SJSA1 (cell line): Measurements from ENCODE around the gene ROBO1. TPM values are rescaled to one million over a fixed set of nuclear protein-coding genes. Genes with fewer than 3 reads are reported as not detected.
A peak's percentile ranks its signal among the peaks of the same experiment; 100 is the strongest.
"Not testable (repeated sequence)": the region's sequence is repeated elsewhere in the genome, so short reads cannot be mapped to it uniquely, and the experiment has no call there.

ENCODE experiments used
- DNase-seq, 2 experiments: peaks; one replicate each; pipeline ENCODE4 v3.0.0-alpha.2; 2015 to 2020; ENCODE audit warnings: low spot score in 2 of 2, low read depth in 1 of 2
- H3K27ac ChIP-seq: fragments of 250-450 bp; sonication (Bioruptor Pico); 2 replicates; pipeline ENCODE4 v1.5.1; 2020; ENCODE audit warnings: mild to moderate bottlenecking, moderate library complexity
- H3K27me3 ChIP-seq: fragments of 250-450 bp; sonication (Bioruptor Pico); replicated peaks from 2 replicates; pipeline ENCODE4 v1.5.1; 2020; ENCODE audit warnings: mild to moderate bottlenecking, moderate library complexity
- H3K36me3 ChIP-seq: fragments of 250-450 bp; sonication (Bioruptor Pico); 2 replicates; pipeline ENCODE4 v1.5.1; 2020; ENCODE audit warnings: mild to moderate bottlenecking
- H3K4me1 ChIP-seq: fragments of 250-450 bp; sonication (Bioruptor Pico); replicated peaks from 2 replicates; pipeline ENCODE4 v1.6.1; 2021; ENCODE audit warnings: mild to moderate bottlenecking
- H3K4me3 ChIP-seq: fragments of 250-450 bp; sonication (Bioruptor Pico); 2 replicates; pipeline ENCODE4 v1.5.1; 2020; ENCODE audit warnings: mild to moderate bottlenecking
- H3K9me3 ChIP-seq: fragments of 250-450 bp; sonication (Bioruptor Pico); replicated peaks from 2 replicates; pipeline ENCODE4 v1.5.1; 2020; ENCODE audit warnings: mild to moderate bottlenecking
- total RNA-seq: library from RNA; depleted of rRNA; stranded (reverse); fragments of >200 nt; shearing (Covaris generic); gene quantifications from 2 replicates; pipeline ENCODE4 v1.2.3, GENCODE V29; 2014

The ROBO1 gene
- total RNA-seq, 1 experiment from 2014 or later, result 38.9 TPM

DNA sequence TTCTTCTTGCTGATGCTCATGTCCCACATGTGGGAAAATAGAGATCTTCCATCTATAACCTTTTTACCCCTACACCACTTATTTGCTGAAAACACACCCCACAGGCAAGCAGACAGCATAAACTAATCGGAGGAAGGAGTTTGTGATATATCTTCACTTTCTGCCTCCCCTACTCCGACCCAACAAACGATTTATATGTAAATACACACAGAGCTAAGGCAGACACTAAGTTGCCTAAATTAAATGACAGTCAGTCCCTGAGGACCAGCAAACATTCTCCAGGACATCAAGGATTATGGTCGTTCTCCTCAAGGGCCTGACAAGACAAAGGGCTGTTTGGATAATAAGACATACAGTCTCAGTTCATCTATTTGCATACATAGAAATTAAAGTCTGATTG, 552.5 kb downstream of the ROBO1 start:
- H3K27me3 ChIP-seq, result no peaks in the 10 kb centered on the region
- H3K27ac ChIP-seq, result no peak overlapping the region
- H3K9me3 ChIP-seq, result no peaks in the 10 kb centered on the region
- H3K4me1 ChIP-seq, result no peaks in the 10 kb centered on the region
- no peaks in the 10 kb centered on the region for H3K36me3 ChIP-seq
- no peak overlapping the region for H3K4me3 ChIP-seq
- no peak for DNase-seq

DNA sequence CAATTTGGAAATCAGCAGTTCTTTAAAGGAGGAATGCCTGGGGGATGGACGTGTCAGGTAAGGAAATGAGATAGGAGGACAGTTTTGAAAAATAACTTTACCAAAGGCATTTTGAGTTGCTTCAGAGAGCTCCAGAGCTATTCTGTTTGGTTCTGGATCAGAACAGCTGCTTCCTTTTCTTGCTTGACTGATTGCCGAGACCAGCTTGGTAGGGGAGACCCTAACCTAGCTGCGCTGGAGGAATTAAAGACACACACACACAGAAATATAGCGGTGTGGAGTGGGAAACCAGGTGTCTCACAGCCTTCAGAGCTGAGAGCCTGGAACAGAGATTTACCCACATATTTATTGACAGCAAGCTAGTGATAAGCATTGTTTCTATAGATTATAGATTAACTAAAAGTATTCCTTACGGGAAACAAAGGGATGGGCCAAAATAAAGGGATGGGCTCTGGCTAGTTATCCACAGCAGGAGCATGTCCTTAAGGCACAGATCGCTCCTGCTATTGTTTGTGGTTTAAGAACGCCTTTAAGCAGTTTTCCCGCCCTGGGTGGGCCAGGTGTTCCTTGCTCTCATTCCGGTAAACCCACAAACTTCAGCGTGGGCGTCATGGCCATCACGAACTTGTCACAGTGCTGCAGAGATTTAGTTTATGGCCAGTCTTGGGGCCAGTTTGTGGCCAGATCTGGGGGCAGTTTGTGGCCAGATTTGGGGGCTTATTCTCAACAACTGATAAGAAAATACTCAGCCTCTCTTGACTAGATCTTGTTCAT, 556.0 kb downstream of the ROBO1 start:
- Histone ChIP-seq H3K27ac (no peak overlapping the region), H3K4me1 (no peaks in the 10 kb centered on the region), H3K27me3 (no peaks in the 10 kb centered on the region), H3K9me3 (no peaks in the 10 kb centered on the region), H3K36me3 (no peaks in the 10 kb centered on the region), H3K4me3 (no peak overlapping the region)
- DNase-seq, result peak in 1 of 2 experiments; percentile 32

DNA sequence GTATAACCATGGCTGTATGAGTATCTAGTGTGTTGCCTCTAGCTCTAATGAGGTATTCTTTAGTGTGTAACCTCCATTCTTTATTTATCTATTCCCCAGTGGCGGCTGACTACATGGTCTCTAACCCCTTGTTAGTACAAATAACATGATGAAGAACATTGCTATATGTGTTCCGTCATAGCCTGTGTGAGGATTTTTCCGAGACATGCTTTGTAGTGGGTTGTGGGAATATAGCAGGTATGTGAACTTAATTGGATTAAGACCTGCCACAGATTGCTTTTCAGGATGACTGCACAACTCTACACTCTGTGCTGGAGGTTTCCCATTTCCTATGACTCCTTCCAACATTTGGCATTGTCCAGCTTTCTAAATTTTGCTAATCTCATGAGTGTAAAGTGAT, 563.4 kb downstream of the ROBO1 start:
- H3K36me3 ChIP-seq, result no peaks in the 10 kb centered on the region
- no peak for DNase-seq
- H3K27me3 ChIP-seq, result no peaks in the 10 kb centered on the region
- H3K4me1 ChIP-seq, result no peaks in the 10 kb centered on the region
- H3K4me3 ChIP-seq, result no peak overlapping the region
- no peaks in the 10 kb centered on the region for H3K9me3 ChIP-seq
- H3K27ac ChIP-seq, result no peak overlapping the region

GRCh38 chr3:79203144-79203519, 564.7 kb downstream of the ROBO1 start:
- no peak overlapping the region for H3K4me3 ChIP-seq
- no peak overlapping the region for H3K27ac ChIP-seq
- no peaks in the 10 kb centered on the region for H3K9me3 ChIP-seq
- no peaks in the 10 kb centered on the region for H3K36me3 ChIP-seq
- no peak for DNase-seq
- H3K4me1 ChIP-seq, result no peaks in the 10 kb centered on the region
- no peaks in the 10 kb centered on the region for H3K27me3 ChIP-seq

GRCh38 chr3:79202471-79203143, 565.2 kb downstream of the ROBO1 start:
- Histone ChIP-seq H3K27me3 (no peaks in the 10 kb centered on the region), H3K9me3 (no peaks in the 10 kb centered on the region), H3K36me3 (no peaks in the 10 kb centered on the region), H3K4me1 (no peaks in the 10 kb centered on the region), H3K27ac (no peak overlapping the region), H3K4me3 (no peak overlapping the region)
- DNase-seq, result no peak

- Histone ChIP-seq H3K4me3 (no peak overlapping the region), H3K27me3 (no peaks in the 10 kb centered on the region), H3K27ac (no peak overlapping the region), H3K9me3 (no peaks in the 10 kb centered on the region), H3K4me1 (no peaks in the 10 kb centered on the region), H3K36me3 (no peaks in the 10 kb centered on the region)
- DNase-seq, result no peak
Observed at GRCh38 chr3:79200456-79200855, 567.3 kb downstream of the ROBO1 start.

DNA sequence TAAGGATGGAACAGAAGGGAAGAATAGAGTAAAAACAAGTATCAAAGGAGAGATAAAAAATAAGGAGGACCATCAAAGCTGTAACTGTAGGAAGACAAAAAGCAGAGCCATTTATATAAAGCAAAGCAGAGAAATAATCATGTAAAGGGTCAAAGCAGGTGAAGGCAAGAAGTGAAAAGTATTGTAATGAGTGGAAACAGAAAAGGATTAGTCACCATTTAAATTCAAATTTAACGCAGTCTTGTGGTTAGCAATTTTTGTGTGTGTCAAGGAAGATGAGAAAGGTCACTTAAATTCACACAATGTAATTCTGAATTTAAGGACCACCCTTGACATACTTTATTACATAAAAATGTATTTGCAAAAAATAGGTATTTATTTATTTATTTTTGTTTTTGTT, 567.8 kb downstream of the ROBO1 start:
- no peaks in the 10 kb centered on the region for H3K4me1 ChIP-seq
- no peaks in the 10 kb centered on the region for H3K27me3 ChIP-seq
- no peak overlapping the region for H3K27ac ChIP-seq
- H3K36me3 ChIP-seq, result no peaks in the 10 kb centered on the region
- DNase-seq, result no peak
- no peaks in the 10 kb centered on the region for H3K9me3 ChIP-seq
- no peak overlapping the region for H3K4me3 ChIP-seq

GRCh38 chr3:79187426-79187825, 580.4 kb downstream of the ROBO1 start:
- DNase-seq, result no peak
- Histone ChIP-seq H3K9me3 (no peaks in the 10 kb centered on the region), H3K27me3 (no peaks in the 10 kb centered on the region), H3K27ac (no peak overlapping the region), H3K36me3 (no peaks in the 10 kb centered on the region), H3K4me3 (no peak overlapping the region), H3K4me1 (no peaks in the 10 kb centered on the region)

DNA sequence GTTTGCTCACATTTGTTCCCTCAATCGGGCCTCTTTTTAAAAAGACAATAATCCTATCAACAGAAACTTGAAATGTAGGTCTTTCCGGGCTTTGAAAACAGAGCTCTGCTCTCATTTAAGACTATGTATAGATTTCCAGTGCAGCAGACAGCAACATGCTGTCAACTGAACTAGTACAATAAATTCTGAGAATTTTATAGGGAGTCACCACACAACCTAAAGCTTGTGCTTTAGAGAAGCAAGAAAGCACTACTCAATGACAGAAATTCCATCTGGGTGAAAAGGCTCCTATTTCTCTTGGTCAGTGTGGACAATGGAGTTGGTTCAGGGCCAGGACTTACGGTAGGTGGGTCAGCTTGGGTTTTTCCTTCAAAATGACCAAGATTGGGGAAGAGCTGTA, 583.5 kb downstream of the ROBO1 start:
- DNase-seq, result no peak
- Histone ChIP-seq H3K4me3 (no peak overlapping the region), H3K4me1 (no peaks in the 10 kb centered on the region), H3K27ac (no peak overlapping the region), H3K9me3 (no peaks in the 10 kb centered on the region), H3K36me3 (no peaks in the 10 kb centered on the region), H3K27me3 (no peaks in the 10 kb centered on the region)

- H3K27me3 ChIP-seq, result no peaks in the 10 kb centered on the region
- H3K27ac ChIP-seq, result no peak overlapping the region
- no peaks in the 10 kb centered on the region for H3K4me1 ChIP-seq
- no peaks in the 10 kb centered on the region for H3K36me3 ChIP-seq
- H3K9me3 ChIP-seq, result no peaks in the 10 kb centered on the region
- no peak overlapping the region for H3K4me3 ChIP-seq
- DNase-seq, result no peak
Observed at GRCh38 chr3:79183496-79183895, 584.3 kb downstream of the ROBO1 start.

GRCh38 chr3:79178471-79179180, 589.2 kb downstream of the ROBO1 start:
- Histone ChIP-seq H3K4me3 (no peak overlapping the region), H3K27ac (no peak overlapping the region), H3K36me3 (no peaks in the 10 kb centered on the region), H3K9me3 (no peaks in the 10 kb centered on the region), H3K27me3 (no peaks in the 10 kb centered on the region), H3K4me1 (no peaks in the 10 kb centered on the region)
- no peak for DNase-seq

GRCh38 chr3:79175870-79176269, 591.9 kb downstream of the ROBO1 start:
- DNase-seq, result no peak
- H3K27ac ChIP-seq, result no peak overlapping the region

DNA sequence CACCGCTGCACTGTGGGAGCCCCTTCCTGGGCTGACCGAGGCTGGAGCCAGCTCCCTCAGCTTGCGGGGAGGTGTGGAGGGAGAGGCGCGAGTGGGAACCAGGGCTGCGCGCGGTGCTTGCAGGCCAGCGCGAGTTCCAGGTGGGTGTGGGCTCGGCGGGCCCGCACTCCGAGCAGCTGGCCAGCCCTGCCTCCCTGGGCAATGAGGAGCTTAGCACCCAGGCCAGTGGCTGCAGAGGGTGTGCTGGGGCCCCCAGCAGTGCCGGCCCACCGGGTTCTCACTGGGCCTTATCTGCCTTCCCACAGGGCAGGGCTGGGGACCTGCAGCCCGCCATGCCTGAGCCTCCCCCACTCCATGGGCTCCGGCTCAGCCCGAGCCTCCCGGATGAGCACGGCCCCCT, 594.5 kb downstream of the ROBO1 start:
- H3K9me3 ChIP-seq, H3K4me1 ChIP-seq, H3K27ac ChIP-seq, H3K27me3 ChIP-seq, DNase-seq, H3K4me3 ChIP-seq, H3K36me3 ChIP-seq: not testable (repeated sequence)

More at GRCh38 chr3:79175870-79176269, 591.9 kb downstream of the ROBO1 start:
- Histone ChIP-seq H3K4me3 (no peak overlapping the region), H3K4me1 (no peaks in the 10 kb centered on the region), H3K9me3 (no peaks in the 10 kb centered on the region), H3K27me3 (no peaks in the 10 kb centered on the region), H3K36me3 (no peaks in the 10 kb centered on the region)

DNA sequence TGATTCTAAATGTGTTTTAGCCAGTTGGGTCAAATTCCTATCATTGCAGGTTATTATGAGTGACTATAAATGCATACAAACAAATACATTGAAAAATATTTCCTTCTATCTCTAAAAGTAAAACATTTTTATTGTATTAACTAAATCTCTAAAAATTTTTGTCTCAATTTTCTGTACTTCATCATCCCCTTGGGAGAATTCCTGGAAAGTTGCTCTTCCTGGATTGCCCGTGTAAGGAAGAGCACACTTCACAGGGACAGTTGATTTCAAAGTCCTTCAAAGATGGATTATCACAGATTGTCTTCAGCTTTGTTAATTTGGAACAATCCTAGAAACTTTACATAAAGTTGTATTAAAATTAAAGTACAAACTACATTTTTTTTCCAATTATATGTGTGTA, 595.6 kb downstream of the ROBO1 start:
- peak in 1 of 2 experiments; percentile 1 for DNase-seq
- Histone ChIP-seq H3K9me3 (no peaks in the 10 kb centered on the region), H3K36me3 (no peaks in the 10 kb centered on the region), H3K4me1 (peaks cover 13% of the 10 kb centered on the region), H3K27ac (no peak overlapping the region), H3K4me3 (no peak overlapping the region), H3K27me3 (no peaks in the 10 kb centered on the region)
